Keratinocyte (primary cell): ENCODE data around the gene BCAP31. TPM values are rescaled to one million over a fixed set of nuclear protein-coding genes. Genes with fewer than 3 reads are reported as not detected.

Experiments
- DNase-seq: peaks from one replicate; pipeline ENCODE4 v3.0.0-alpha.2; 2011; ENCODE audit warnings: low read depth, missing footprints, low spot score
- FAIRE-seq: peaks from 2 replicates; lab custom pipeline; 2011; peaks lifted over from hg19 to GRCh38; lab: Jason Lieb, UNC
- H2AFZ ChIP-seq: 2 replicates; pipeline ENCODE4 v1.6.0; 2012; ENCODE audit warnings: low read length, control low read depth, inconsistent platforms; ENCODE audit not compliant: control insufficient read depth
- H3K27ac ChIP-seq: 2 replicates; pipeline ENCODE4 v1.5.1; 2011; ENCODE audit warnings: low read length; ENCODE audit not compliant: control insufficient read depth, insufficient read depth
- H3K27me3 ChIP-seq: 3 replicates; pipeline ENCODE4 v1.6.0; 2011; ENCODE audit warnings: low read length; ENCODE audit not compliant: control insufficient read depth, insufficient read depth; ENCODE audit errors: extremely low read depth
- H3K36me3 ChIP-seq, 2 experiments: 2 replicates in 1 of 2; 3 replicates in 1 of 2; pipeline ENCODE4 v1.5.1; 2011; ENCODE audit warnings: low read length in 2 of 2, mild to moderate bottlenecking in 1 of 2; ENCODE audit not compliant: control insufficient read depth in 2 of 2, insufficient read depth in 2 of 2; ENCODE audit errors: extremely low read depth in 1 of 2
- H3K4me1 ChIP-seq: 3 replicates; pipeline ENCODE4 v1.5.1; 2011; ENCODE audit warnings: low read length; ENCODE audit not compliant: control insufficient read depth, insufficient read depth; ENCODE audit errors: extremely low read depth
- H3K4me2 ChIP-seq: 3 replicates; pipeline ENCODE4 v1.6.0; 2011; ENCODE audit warnings: low read depth, low read length; ENCODE audit not compliant: control insufficient read depth, insufficient read depth; ENCODE audit errors: extremely low read depth
- H3K4me3 ChIP-seq, 3 experiments: fragments of 200-600 bp in 1 of 3; sonication (generic) in 1 of 3; 2 replicates in 2 of 3; 3 replicates in 1 of 3; pipeline ENCODE4 v1.5.1; 2011 to 2016; ENCODE audit warnings: low read length in 3 of 3, mild to moderate bottlenecking in 3 of 3, control low read depth in 2 of 3, inconsistent platforms in 1 of 3, low read depth in 1 of 3, mixed read lengths in 1 of 3, mixed run types in 1 of 3, moderate library complexity in 1 of 3; ENCODE audit not compliant: control insufficient read depth in 2 of 3, insufficient read depth in 2 of 3; ENCODE audit errors: extremely low read depth in 1 of 3
- H3K79me2 ChIP-seq: 2 replicates; pipeline ENCODE4 v1.6.0; 2012; ENCODE audit warnings: low read length; ENCODE audit not compliant: control insufficient read depth, insufficient read depth
- H3K9ac ChIP-seq: 3 replicates; pipeline ENCODE4 v1.6.0; 2011; ENCODE audit warnings: low read length; ENCODE audit not compliant: control insufficient read depth, insufficient read depth; ENCODE audit errors: extremely low read depth
- H3K9me1 ChIP-seq: 3 replicates; pipeline ENCODE4 v1.6.0; 2011; ENCODE audit warnings: low read length; ENCODE audit not compliant: control insufficient read depth, insufficient read depth; ENCODE audit errors: extremely low read depth
- H3K9me3 ChIP-seq: 2 replicates; pipeline ENCODE4 v1.5.1; 2012; ENCODE audit warnings: low read depth, low read length; ENCODE audit not compliant: control insufficient read depth
- H4K20me1 ChIP-seq: 3 replicates; pipeline ENCODE4 v1.6.0; 2011; ENCODE audit warnings: low read length; ENCODE audit not compliant: control insufficient read depth, insufficient read depth; ENCODE audit errors: extremely low read depth
- EZH2 ChIP-seq: IDR thresholded peaks from one replicate; pipeline ENCODE4 v1.6.1; 2012; ENCODE audit warnings: inconsistent platforms, mild to moderate bottlenecking, low read length, moderate library complexity
- dilution Hi-C: fragments of 300-500 bp; cut with MboI; formaldehyde crosslinking; loops from one replicate; pipeline ENCODE4 v1.7.0; 2020; ENCODE audit warnings: low sequenced_read_pairs; ENCODE audit not compliant: extremely low pct_ligation_motif_present
- polyA plus RNA-seq, 5 experiments: library from polyadenylated mRNA; depleted of rRNA in 3 of 5; stranded (reverse) in 3 of 5; stranded (forward) in 1 of 5; unstranded in 1 of 5; fragments of >200 nt; gene quantifications; 1 replicate in 1 of 5; 2 replicates in 3 of 5; 3 replicates in 1 of 5; pipeline versions ENCODE4 v1.2.1 to v1.2.3, GENCODE V29; 2011 to 2012; ENCODE audit warnings: missing spikeins in 2 of 5, low read depth in 1 of 5, low replicate concordance in 1 of 5
- TF ChIP-seq, protein P1 (sequence below), 3 experiments: IDR thresholded peaks in 1 of 3; conservative IDR thresholded peaks in 1 of 3; optimal IDR thresholded peaks in 1 of 3; 2 replicates in 2 of 3; 3 replicates in 1 of 3; pipeline versions ENCODE3 to v1.5.1; 2011; ENCODE audit warnings: low read length in 3 of 3, mild to moderate bottlenecking in 3 of 3, moderate library complexity in 2 of 3, control low read depth in 1 of 3, inconsistent platforms in 1 of 3; ENCODE audit not compliant: insufficient read depth in 2 of 3; ENCODE audit errors: extremely low read depth in 1 of 3

The BCAP31 gene
- polyA plus RNA-seq, 1 donor (not counting 4 experiments of a cell fraction or from before 2014, with no cell fraction given): 262 TPM

- Histone ChIP-seq H3K27me3 (no peaks in the 10 kb centered on the region), H3K36me3 (no peaks in the 10 kb centered on the region), H3K9ac (peak overlapping the region; percentile 13), H3K4me2 (peak overlapping the region; percentile 71), H2AFZ (no peak overlapping the region), H3K27ac (no peak overlapping the region), H3K4me3 (peak overlapping the region in 2 of 3 experiments; percentile 18 to 48), H3K4me1 (peaks cover 8% of the 10 kb centered on the region), H4K20me1 (no peaks in the 10 kb centered on the region), H3K79me2 (peaks cover 11% of the 10 kb centered on the region), H3K9me1 (no peaks in the 10 kb centered on the region), H3K9me3 (no peaks in the 10 kb centered on the region)
- FAIRE-seq: no peak
- dilution Hi-C loops: no loop called here
- TF ChIP-seq, protein P1, sequence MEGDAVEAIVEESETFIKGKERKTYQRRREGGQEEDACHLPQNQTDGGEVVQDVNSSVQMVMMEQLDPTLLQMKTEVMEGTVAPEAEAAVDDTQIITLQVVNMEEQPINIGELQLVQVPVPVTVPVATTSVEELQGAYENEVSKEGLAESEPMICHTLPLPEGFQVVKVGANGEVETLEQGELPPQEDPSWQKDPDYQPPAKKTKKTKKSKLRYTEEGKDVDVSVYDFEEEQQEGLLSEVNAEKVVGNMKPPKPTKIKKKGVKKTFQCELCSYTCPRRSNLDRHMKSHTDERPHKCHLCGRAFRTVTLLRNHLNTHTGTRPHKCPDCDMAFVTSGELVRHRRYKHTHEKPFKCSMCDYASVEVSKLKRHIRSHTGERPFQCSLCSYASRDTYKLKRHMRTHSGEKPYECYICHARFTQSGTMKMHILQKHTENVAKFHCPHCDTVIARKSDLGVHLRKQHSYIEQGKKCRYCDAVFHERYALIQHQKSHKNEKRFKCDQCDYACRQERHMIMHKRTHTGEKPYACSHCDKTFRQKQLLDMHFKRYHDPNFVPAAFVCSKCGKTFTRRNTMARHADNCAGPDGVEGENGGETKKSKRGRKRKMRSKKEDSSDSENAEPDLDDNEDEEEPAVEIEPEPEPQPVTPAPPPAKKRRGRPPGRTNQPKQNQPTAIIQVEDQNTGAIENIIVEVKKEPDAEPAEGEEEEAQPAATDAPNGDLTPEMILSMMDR (optimal IDR thresholded peaks at IDR 0.05 in 1 of 3, IDR thresholded peaks at IDR 0.05 in 1 of 3, conservative IDR thresholded peaks at IDR 0.05 in 1 of 3; ENCODE audit: extremely low read depth in 1 of 3, insufficient read depth in 2 of 3, low read length in 3 of 3): no peak
- no peak for TF ChIP-seq EZH2
- no peak for DNase-seq
These were observed 33.7 kb downstream of the BCAP31 start for GRCh38 chrX:153690466-153690865.

- Histone ChIP-seq H3K9ac (peak overlapping the region; percentile 13), H3K4me2 (peak overlapping the region; percentile 71)
- dilution Hi-C loops: no loop called here
These were observed 34.3 kb downstream of the BCAP31 start for GRCh38 chrX:153689654-153690465.

More at GRCh38 chrX:153689654-153690465, 34.3 kb downstream of the BCAP31 start:
- peaks cover 8% of the 10 kb centered on the region for H3K4me1 ChIP-seq
- H3K27me3 ChIP-seq: no peaks in the 10 kb centered on the region
- no peaks in the 10 kb centered on the region for H3K36me3 ChIP-seq
- DNase-seq: no peak
- no peak overlapping the region for H2AFZ ChIP-seq
- TF ChIP-seq EZH2: no peak
- TF ChIP-seq, protein P1 (optimal IDR thresholded peaks at IDR 0.05 in 1 of 3, IDR thresholded peaks at IDR 0.05 in 1 of 3, conservative IDR thresholded peaks at IDR 0.05 in 1 of 3; ENCODE audit: extremely low read depth in 1 of 3, insufficient read depth in 2 of 3, low read length in 3 of 3): peak in 2 of 3 experiments; percentile 14 to 19
- H4K20me1 ChIP-seq: no peaks in the 10 kb centered on the region
- no peaks in the 10 kb centered on the region for H3K9me1 ChIP-seq
- H3K27ac ChIP-seq: peak overlapping the region; percentile 49
- no peak for FAIRE-seq
- H3K79me2 ChIP-seq: peaks cover 11% of the 10 kb centered on the region
- H3K4me3 ChIP-seq: peak overlapping the region; percentile 48 to 60 (median 48)
- no peaks in the 10 kb centered on the region for H3K9me3 ChIP-seq
